Measurements from ENCODE around the gene IFITM5. TPM values are rescaled to one million over a fixed set of nuclear protein-coding genes. Genes with fewer than 3 reads are reported as not detected.

Gene IFITM5
- total and polyA plus RNA-seq, 2 of the 8 experiments (the other 6 are each of a cell fraction or from before 2014, with no cell fraction given): not detected

GRCh38 chr11:249062-249461 is 50.3 kb downstream of the IFITM5 start:
- Histone ChIP-seq H3K79me2 (ENCODE audit: control insufficient read depth in 1 of 2, insufficient read depth in 2 of 2, low read length in 2 of 2) (no peaks in the 10 kb centered on the region), H3K56ac (replicated peaks; ENCODE audit: insufficient read length, low read depth, low read length) (no peak overlapping the region), H2AK5ac (ENCODE audit: low read depth, low read length) (no peak overlapping the region), H3K79me1 (ENCODE audit: low read depth, low read length) (no peaks in the 10 kb centered on the region), H3K4me2 (ENCODE audit: insufficient read depth in 1 of 2, low read depth in 2 of 2, low read length in 2 of 2) (no peak overlapping the region), H3K14ac (ENCODE audit: insufficient read length) (no peak overlapping the region), H3K27me3 (replicated peaks in 1 of 4; ENCODE audit: control insufficient read depth in 3 of 4, extremely low read depth in 1 of 4, insufficient read depth in 3 of 4, low read length in 3 of 4) (no peaks in the 10 kb centered on the region; a peak in 1 of 7 replicates), H2BK120ac (replicated peaks; ENCODE audit: low read depth, low read length) (no peak overlapping the region), H4K91ac (replicated peaks; ENCODE audit: insufficient read length, low read length) (no peak overlapping the region), H3K27ac (ENCODE audit: low read depth, low read length) (no peak overlapping the region), H4K20me1 (replicated peaks in 1 of 2; ENCODE audit: control insufficient read depth in 1 of 2, insufficient read depth in 2 of 2, low read length in 2 of 2) (peaks cover 0 to 1% of the 10 kb centered on the region in 2 experiments), H3K4ac (replicated peaks; ENCODE audit: insufficient read length, low read depth, low read length) (no peak overlapping the region), H3K36me3 (ENCODE audit: control insufficient read depth in 2 of 4, insufficient read depth in 4 of 4, low read length in 3 of 4) (peaks cover 20 to 63% (median 50%) of the 10 kb centered on the region in 4 experiments), H2BK20ac (ENCODE audit: low read length) (no peak overlapping the region), H2AFZ (ENCODE audit: low read length) (no peak overlapping the region), H2BK12ac (ENCODE audit: low read depth, low read length) (no peak overlapping the region), H3K23me2 (ENCODE audit: low read depth, low read length) (peaks cover 2% of the 10 kb centered on the region; the same call in 1 of the 2 replicates), H3K4me3 (ENCODE audit: extremely low read depth in 1 of 4, insufficient read depth in 2 of 4, low read depth in 3 of 4, low read length in 4 of 4) (no peak overlapping the region), H2BK5ac (ENCODE audit: low read depth, low read length) (no peak overlapping the region), H4K8ac (ENCODE audit: extremely low read depth, insufficient read depth, low read length) (no peak overlapping the region), H3K9me3 (ENCODE audit: insufficient read depth in 2 of 2, low read depth in 1 of 2, low read length in 1 of 2) (no peaks in the 10 kb centered on the region), H3K23ac (ENCODE audit: insufficient read length) (no peak overlapping the region), H3K18ac (ENCODE audit: extremely low read depth, low read length) (no peak overlapping the region), H2BK15ac (ENCODE audit: low read length) (no peak overlapping the region), H3K9ac (replicated peaks in 1 of 4; ENCODE audit: extremely low read depth in 1 of 4, low read depth in 3 of 4, low read length in 3 of 4) (no peak overlapping the region), H3K4me1 (replicated peaks in 1 of 4; ENCODE audit: control insufficient read depth in 3 of 4, insufficient read depth in 4 of 4, low read length in 3 of 4) (no peaks in the 10 kb centered on the region), H4K5ac (ENCODE audit: insufficient read length, low read depth, low read length) (no peak overlapping the region)
- 73% methylated on average over 8 of the region's 8 CpGs; no CpG with 5 or more reads in 1 of the 2 experiments for WGBS, 2 experiments (ENCODE audit: extremely low coverage in 1 of 2, insufficient coverage in 1 of 2, insufficient read length in 1 of 2, insufficient replicate concordance in 2 of 2, low coverage in 1 of 2, low lambda C conversion rate in 2 of 2, missing lambda C conversion rate in 1 of 2)
- TF ChIP-seq NANOG (IDR thresholded peaks at IDR 0.05; ENCODE audit: insufficient read depth, low read depth, low read length, poor library complexity, severe bottlenecking) (no peak), POLR2A (IDR thresholded peaks at IDR 0.05; ENCODE audit: control extremely low read depth in 1 of 2, low read depth in 2 of 2, low read length in 2 of 2) (no peak), HDAC6 (IDR thresholded peaks at IDR 0.05; ENCODE audit: low read depth, low read length) (no peak), TBP (IDR thresholded peaks at IDR 0.05; ENCODE audit: low read depth, low read length) (no peak), SRF (IDR thresholded peaks at IDR 0.05; ENCODE audit: low read depth, low read length) (no peak), MAFK (IDR thresholded peaks at IDR 0.05; ENCODE audit: low read depth, low read length) (no peak), SIN3A (conservative IDR thresholded peaks at IDR 0.05 in 1 of 2, IDR thresholded peaks at IDR 0.05 in 1 of 2; ENCODE audit: low read depth in 1 of 2, low read length in 2 of 2) (no peak), CTBP2 (IDR thresholded peaks at IDR 0.05; ENCODE audit: borderline replicate concordance, insufficient read depth, insufficient read length, low read length) (no peak), ASH2L (IDR thresholded peaks at IDR 0.05; ENCODE audit: low read length) (no peak)
- FAIRE-seq: no peak
- CTCF ChIA-PET (ENCODE audit: partially characterized antibody): interaction anchor here (1.0 to 9.8 kb wide), 12 partner anchors 10 to 116 kb away, joined by 4 to 212 read pairs (median 26); partner anchors contain the start of genes B4GALNT4, IFITM2, NLRP6 and PGGHG
- DNase-seq (ENCODE audit: low read depth in 1 of 2, low spot score in 2 of 2): peak in 1 of 2 experiments; percentile 11
- POLR2A ChIA-PET (ENCODE audit: partially characterized antibody): interaction anchor here (1.5 to 1.6 kb wide), 2 partner anchors 11 to 53 kb away, joined by 3 to 5 read pairs; no protein-coding TSS in a partner anchor
